ENCODE measurements around the gene SLIT3.

DNA sequence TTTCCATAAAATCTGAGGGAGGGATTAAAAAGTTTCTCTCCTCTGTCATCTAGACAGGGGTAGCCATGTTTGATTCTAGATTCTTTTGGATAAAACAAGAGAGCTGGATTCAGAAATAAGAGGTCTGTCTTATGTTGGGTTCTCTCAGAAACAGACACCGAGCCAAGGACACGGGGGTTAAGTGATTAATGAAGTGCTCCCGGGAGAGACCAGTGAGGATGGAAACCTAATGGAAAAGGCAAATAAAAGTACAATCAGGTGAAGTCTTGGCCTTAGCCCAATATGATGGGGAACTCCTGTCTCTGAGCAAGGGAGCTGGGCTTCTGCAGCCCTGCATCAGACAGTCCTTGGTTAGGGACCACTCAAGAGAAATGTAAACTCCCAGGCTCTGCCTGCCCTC, 413.0 kb downstream of the SLIT3 start:
- TF ChIP-seq, protein P1, sequence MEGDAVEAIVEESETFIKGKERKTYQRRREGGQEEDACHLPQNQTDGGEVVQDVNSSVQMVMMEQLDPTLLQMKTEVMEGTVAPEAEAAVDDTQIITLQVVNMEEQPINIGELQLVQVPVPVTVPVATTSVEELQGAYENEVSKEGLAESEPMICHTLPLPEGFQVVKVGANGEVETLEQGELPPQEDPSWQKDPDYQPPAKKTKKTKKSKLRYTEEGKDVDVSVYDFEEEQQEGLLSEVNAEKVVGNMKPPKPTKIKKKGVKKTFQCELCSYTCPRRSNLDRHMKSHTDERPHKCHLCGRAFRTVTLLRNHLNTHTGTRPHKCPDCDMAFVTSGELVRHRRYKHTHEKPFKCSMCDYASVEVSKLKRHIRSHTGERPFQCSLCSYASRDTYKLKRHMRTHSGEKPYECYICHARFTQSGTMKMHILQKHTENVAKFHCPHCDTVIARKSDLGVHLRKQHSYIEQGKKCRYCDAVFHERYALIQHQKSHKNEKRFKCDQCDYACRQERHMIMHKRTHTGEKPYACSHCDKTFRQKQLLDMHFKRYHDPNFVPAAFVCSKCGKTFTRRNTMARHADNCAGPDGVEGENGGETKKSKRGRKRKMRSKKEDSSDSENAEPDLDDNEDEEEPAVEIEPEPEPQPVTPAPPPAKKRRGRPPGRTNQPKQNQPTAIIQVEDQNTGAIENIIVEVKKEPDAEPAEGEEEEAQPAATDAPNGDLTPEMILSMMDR (IDR thresholded peaks at IDR 0.05; ENCODE audit: insufficient read depth, low read length), result no peak
- TF ChIP-seq GABPA (IDR thresholded peaks at IDR 0.05; ENCODE audit: low read depth) (no peak), POLR2AphosphoS5 (IDR thresholded peaks at IDR 0.05; ENCODE audit: low read depth) (no peak), SPI1 (IDR thresholded peaks at IDR 0.05; ENCODE audit: borderline replicate concordance, low read depth) (no peak)
